IMR-90 (cell line): Measurements from ENCODE around the gene CYTH2. TPM values are rescaled to one million over a fixed set of nuclear protein-coding genes. Genes with fewer than 3 reads are reported as not detected.

ENCODE experiments used
- ATAC-seq: fragments of 200-7000 bp; cut with Tn5 transposase; 2 replicates; pipeline ENCODE4 v1.9.1; 2020; ENCODE audit warnings: low read depth, mild to moderate bottlenecking, moderate library complexity
- BruUV-seq: library from RNA; stranded (reverse); fragments of 400-500 nt; replicated peaks from 2 replicates; lab custom pipeline; 2021; lab: Mats Ljungman, UMichigan
- CTCF ChIA-PET: fragments of 300-600 bp; formaldehyde crosslinking; extraction: SDS; loops from one replicate; lab custom pipeline; 2021; ENCODE audit warnings: antibody characterized with exemption; lab: Yijun Ruan, JAX
- POLR2A ChIA-PET: fragments of 300-600 bp; sonication (Branson Sonifier 250); formaldehyde crosslinking; loops from one replicate; lab custom pipeline; 2022; ENCODE audit warnings: antibody characterized with exemption; ENCODE audit not compliant: unreplicated experiment; lab: Charles Lee
- DNase-seq: peaks from one replicate; pipeline ENCODE4 v3.0.0; 2013
- H2AFZ ChIP-seq: replicated peaks from 2 replicates; pipeline ENCODE3; 2013; ENCODE audit warnings: low read length, mild to moderate bottlenecking; ENCODE audit not compliant: poor library complexity
- H2AK5ac ChIP-seq: 2 replicates; pipeline ENCODE4 v1.6.1; 2013; ENCODE audit warnings: low read depth, low read length, inconsistent platforms
- H2AK9ac ChIP-seq: replicated peaks from 2 replicates; pipeline ENCODE3; 2013; ENCODE audit warnings: mild to moderate bottlenecking, low read depth, low read length, moderate library complexity; ENCODE audit not compliant: poor library complexity
- H2BK120ac ChIP-seq: 2 replicates; pipeline ENCODE4 v1.6.1; 2013; ENCODE audit warnings: low read depth, low read length, inconsistent platforms
- H2BK15ac ChIP-seq: 3 replicates; pipeline ENCODE4 v1.6.1; 2013; ENCODE audit warnings: low read depth, low read length, inconsistent platforms
- H2BK20ac ChIP-seq: 2 replicates; pipeline ENCODE4 v1.6.1; 2013; ENCODE audit warnings: low read depth, mild to moderate bottlenecking, inconsistent platforms, low read length, moderate library complexity
- H2BK5ac ChIP-seq: 2 replicates; pipeline ENCODE4 v1.6.1; 2013; ENCODE audit warnings: mild to moderate bottlenecking, low read depth, low read length, inconsistent platforms; ENCODE audit not compliant: poor library complexity, severe bottlenecking
- H3K14ac ChIP-seq: replicated peaks from 2 replicates; pipeline ENCODE4 v1.6.1; 2013; ENCODE audit warnings: low read depth, low read length, inconsistent platforms
- H3K18ac ChIP-seq: 2 replicates; pipeline ENCODE4 v1.6.1; 2013; ENCODE audit warnings: low read depth, low read length, control low read depth
- H3K23ac ChIP-seq: 2 replicates; pipeline ENCODE4 v1.6.1; 2013; ENCODE audit warnings: low read depth, low read length, inconsistent platforms
- H3K27ac ChIP-seq: 2 replicates; pipeline ENCODE4 v1.5.1; 2013; ENCODE audit warnings: mild to moderate bottlenecking, control low read depth, low read length; ENCODE audit not compliant: insufficient read depth
- H3K27me3 ChIP-seq: 2 replicates; pipeline ENCODE4 v1.6.1; 2013; ENCODE audit warnings: low read length; ENCODE audit not compliant: control insufficient read depth, insufficient read depth
- H3K36me3 ChIP-seq: 2 replicates; pipeline ENCODE4 v1.6.1; 2013; ENCODE audit warnings: low read length, mixed read lengths; ENCODE audit not compliant: control insufficient read depth, insufficient read depth
- H3K4ac ChIP-seq: 2 replicates; pipeline ENCODE4 v1.6.1; 2013; ENCODE audit warnings: low read depth, low read length, inconsistent platforms
- H3K4me1 ChIP-seq: 2 replicates; pipeline ENCODE4 v1.6.1; 2013; ENCODE audit warnings: low read length, mixed read lengths; ENCODE audit not compliant: control insufficient read depth, insufficient read depth
- H3K4me2 ChIP-seq: 2 replicates; pipeline ENCODE4 v1.6.1; 2013; ENCODE audit warnings: low read depth, mild to moderate bottlenecking, control low read depth, low read length, moderate library complexity
- H3K4me3 ChIP-seq: 2 replicates; pipeline ENCODE4 v1.5.1; 2013; ENCODE audit warnings: low read depth, mild to moderate bottlenecking, control low read depth, low read length, moderate library complexity; ENCODE audit not compliant: insufficient read depth
- H3K56ac ChIP-seq: 2 replicates; pipeline ENCODE4 v1.6.1; 2013; ENCODE audit warnings: low read length, inconsistent platforms; ENCODE audit not compliant: insufficient read depth; ENCODE audit errors: extremely low read depth
- H3K79me1 ChIP-seq, 2 experiments: 2 replicates each; pipeline ENCODE4 v1.6.1; 2013; ENCODE audit warnings: low read length in 2 of 2, inconsistent platforms in 1 of 2, low read depth in 1 of 2
- H3K9ac ChIP-seq: 2 replicates; pipeline ENCODE4 v1.6.1; 2013; ENCODE audit warnings: low read depth, low read length, control low read depth
- H3K9me1 ChIP-seq: 2 replicates; pipeline ENCODE4 v1.6.1; 2013; ENCODE audit warnings: low read length, inconsistent platforms; ENCODE audit not compliant: insufficient read depth
- H3K9me3 ChIP-seq: 2 replicates; pipeline ENCODE4 v1.6.1; 2013; ENCODE audit warnings: low read length; ENCODE audit not compliant: control insufficient read depth, insufficient read depth
- H4K20me1 ChIP-seq: 2 replicates; pipeline ENCODE4 v1.6.1; 2013; ENCODE audit warnings: low read length, inconsistent platforms; ENCODE audit not compliant: insufficient read depth
- H4K5ac ChIP-seq: 2 replicates; pipeline ENCODE4 v1.6.1; 2013; ENCODE audit warnings: mild to moderate bottlenecking, low read depth, low read length, control low read depth
- H4K8ac ChIP-seq, 2 experiments: 2 replicates each; pipeline ENCODE4 v1.6.1; 2013; ENCODE audit warnings: low read depth in 2 of 2, low read length in 2 of 2, control low read depth in 1 of 2, inconsistent platforms in 1 of 2
- H4K91ac ChIP-seq: 2 replicates; pipeline ENCODE4 v1.6.1; 2013; ENCODE audit warnings: low read depth, low read length, inconsistent platforms; ENCODE audit not compliant: insufficient read depth
- CHD1 ChIP-seq: IDR thresholded peaks from 2 replicates; pipeline ENCODE4 v1.6.1; 2012; ENCODE audit warnings: low read depth, low read length, improper control_type of control experiment
- MAFK ChIP-seq: IDR thresholded peaks from 2 replicates; pipeline ENCODE4 v1.6.1; 2012; ENCODE audit warnings: low read depth, low read length, improper control_type of control experiment
- MXI1 ChIP-seq: IDR thresholded peaks from 2 replicates; pipeline ENCODE4 v1.6.1; 2012; ENCODE audit warnings: low read depth, mild to moderate bottlenecking, low read length, moderate library complexity, borderline replicate concordance
- POLR2A ChIP-seq: IDR thresholded peaks from 2 replicates; pipeline ENCODE4 v1.6.1; 2012; ENCODE audit warnings: mild to moderate bottlenecking, low read depth, low read length
- SMC3 ChIP-seq: fragments of 150-350 bp; IDR thresholded peaks from 2 replicates; pipeline ENCODE4 v1.6.1; 2016; ENCODE audit warnings: low read depth, mild to moderate bottlenecking, antibody characterized with exemption, low read length, moderate library complexity
- WGBS, 2 experiments: methylation state at CpG; one replicate each; pipeline versions ENCODE4 v1.1.5 to v1.1.7; 2013; ENCODE audit warnings: missing lambda C conversion rate in 2 of 2; ENCODE audit not compliant: insufficient read length in 1 of 2; ENCODE audit errors: extremely low coverage in 2 of 2; 5-methylcytosine and 5-hydroxymethylcytosine counted together
- dilution Hi-C: fragments of 300-500 bp; cut with HindIII; formaldehyde crosslinking; loops from one replicate; pipeline ENCODE4 v1.14.3; 2018; ENCODE audit warnings: low sequenced_read_pairs; ENCODE audit not compliant: unreplicated experiment
- in situ Hi-C: fragments of 300-500 bp; cut with MboI; formaldehyde crosslinking; loops from 3 replicates; pipeline ENCODE4 v1.14.3; 2019; ENCODE audit warnings: low sequenced_read_pairs, inconsistent platforms, mixed read lengths
- intact Hi-C: fragments of 100-400 bp; cut with micrococcal nuclease; formaldehyde crosslinking; loops from 2 replicates; pipeline ENCODE4 v1.10.0; 2022
- polyA plus RNA-seq, 3 experiments: library from polyadenylated mRNA; depleted of rRNA; stranded (reverse); fragments of >200 nt; gene quantifications; 2 replicates each; pipeline ENCODE4 v1.2.3, GENCODE V29; 2012; ENCODE audit warnings: low replicate concordance in 1 of 3
- total RNA-seq: library from RNA; depleted of rRNA; stranded (reverse); fragments of >200 nt; gene quantifications from 2 replicates; pipeline ENCODE4 v1.2.3, GENCODE V29; 2012
- TF ChIP-seq, protein P1 (sequence below): conservative IDR thresholded peaks from 2 replicates; pipeline ENCODE4 v1.5.1; 2012; ENCODE audit warnings: mild to moderate bottlenecking, low read depth, low read length, improper control_type of control experiment

CYTH2 gene
- total and polyA plus RNA-seq, 2 of the 4 experiments (the other 2 are of a cell fraction), result 35.8 to 62.0 TPM

GRCh38 chr19:48450863-48451262, 18.3 kb upstream of the CYTH2 start:
- no peak overlapping the region for H3K4me3 ChIP-seq

More at GRCh38 chr19:48450863-48451262, 18.3 kb upstream of the CYTH2 start:
- H3K56ac ChIP-seq, result no peak overlapping the region
- H2BK120ac ChIP-seq, result no peak overlapping the region
- no TSS peak for BruUV-seq
- intact Hi-C loops (no loop called here), dilution Hi-C loops (no loop called here), in situ Hi-C loops (no loop called here)
- H3K4me1 ChIP-seq, result peaks cover 4% of the 10 kb centered on the region
- ATAC-seq (no peak), DNase-seq (no peak)
- no peak overlapping the region for H2BK15ac ChIP-seq
- H3K27me3 ChIP-seq, result no peaks in the 10 kb centered on the region
- peaks cover 8% of the 10 kb centered on the region for H4K20me1 ChIP-seq
- H3K18ac ChIP-seq, result no peak overlapping the region
- no peak overlapping the region for H2AFZ ChIP-seq
- POLR2A ChIA-PET, result no interaction called here
- no peak overlapping the region for H3K4me2 ChIP-seq
- H2BK5ac ChIP-seq, result no peak overlapping the region
- no peaks in the 10 kb centered on the region for H3K9me1 ChIP-seq
- H2BK20ac ChIP-seq, result no peak overlapping the region
- H3K4ac ChIP-seq, result no peak overlapping the region
- no peak overlapping the region for H3K27ac ChIP-seq
- no peak overlapping the region for H4K5ac ChIP-seq
- peaks cover 14 to 33% of the 10 kb centered on the region in 2 experiments for H3K79me1 ChIP-seq
- H4K91ac ChIP-seq, result no peak overlapping the region
- WGBS, 2 experiments, result 96% methylated on average over 9 of the region's 15 CpGs; no CpG with 5 or more reads in 1 of the 2 experiments
- no peak overlapping the region for H3K14ac ChIP-seq
- CTCF ChIA-PET, result no interaction called here
- no peak overlapping the region for H2AK9ac ChIP-seq
- H3K9ac ChIP-seq, result no peak overlapping the region
- H3K36me3 ChIP-seq, result peaks cover 49% of the 10 kb centered on the region
- H4K8ac ChIP-seq, result no peak overlapping the region
- H3K23ac ChIP-seq, result no peak overlapping the region
- TF ChIP-seq MXI1 (no peak), POLR2A (no peak), CHD1 (no peak), SMC3 (no peak), MAFK (no peak)
- TF ChIP-seq, protein P1, sequence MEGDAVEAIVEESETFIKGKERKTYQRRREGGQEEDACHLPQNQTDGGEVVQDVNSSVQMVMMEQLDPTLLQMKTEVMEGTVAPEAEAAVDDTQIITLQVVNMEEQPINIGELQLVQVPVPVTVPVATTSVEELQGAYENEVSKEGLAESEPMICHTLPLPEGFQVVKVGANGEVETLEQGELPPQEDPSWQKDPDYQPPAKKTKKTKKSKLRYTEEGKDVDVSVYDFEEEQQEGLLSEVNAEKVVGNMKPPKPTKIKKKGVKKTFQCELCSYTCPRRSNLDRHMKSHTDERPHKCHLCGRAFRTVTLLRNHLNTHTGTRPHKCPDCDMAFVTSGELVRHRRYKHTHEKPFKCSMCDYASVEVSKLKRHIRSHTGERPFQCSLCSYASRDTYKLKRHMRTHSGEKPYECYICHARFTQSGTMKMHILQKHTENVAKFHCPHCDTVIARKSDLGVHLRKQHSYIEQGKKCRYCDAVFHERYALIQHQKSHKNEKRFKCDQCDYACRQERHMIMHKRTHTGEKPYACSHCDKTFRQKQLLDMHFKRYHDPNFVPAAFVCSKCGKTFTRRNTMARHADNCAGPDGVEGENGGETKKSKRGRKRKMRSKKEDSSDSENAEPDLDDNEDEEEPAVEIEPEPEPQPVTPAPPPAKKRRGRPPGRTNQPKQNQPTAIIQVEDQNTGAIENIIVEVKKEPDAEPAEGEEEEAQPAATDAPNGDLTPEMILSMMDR, result no peak
- no peaks in the 10 kb centered on the region for H3K9me3 ChIP-seq
- H2AK5ac ChIP-seq, result no peak overlapping the region
